H1 (cell line): ENCODE measurements around the gene BAZ1B. TPM values are rescaled to one million over a fixed set of nuclear protein-coding genes. Genes with fewer than 3 reads are reported as not detected.

Source experiments
- CTCF ChIA-PET: fragments of 300-600 bp; sonication (Branson Sonifier 250); formaldehyde crosslinking; loops from one replicate; lab custom pipeline; 2021; ENCODE audit not compliant: partially characterized antibody; lab: Charles Lee
- POLR2A ChIA-PET: fragments of 300-600 bp; sonication (Branson Sonifier 250); formaldehyde crosslinking; loops from one replicate; lab custom pipeline; 2021; ENCODE audit warnings: inconsistent platforms; ENCODE audit not compliant: partially characterized antibody; lab: Charles Lee
- DNase-seq, 2 experiments: peaks; one replicate each; pipeline versions ENCODE4 v3.0.0 to v3.0.0-alpha.2; 2010 to 2022; ENCODE audit warnings: low spot score in 2 of 2, low read depth in 1 of 2, mixed read lengths in 1 of 2
- FAIRE-seq: peaks from 2 replicates; lab custom pipeline; 2011; peaks lifted over from hg19 to GRCh38; lab: Jason Lieb, UNC
- H2AFZ ChIP-seq: 2 replicates; pipeline ENCODE4 v1.8.1; 2012; ENCODE audit warnings: low read length, inconsistent platforms
- H2AK5ac ChIP-seq: 2 replicates; pipeline ENCODE4 v1.6.1; 2013; ENCODE audit warnings: low read depth, low read length
- H2BK120ac ChIP-seq: replicated peaks from 2 replicates; pipeline ENCODE3; 2013; ENCODE audit warnings: low read depth, low read length, inconsistent platforms
- H2BK12ac ChIP-seq: 2 replicates; pipeline ENCODE4 v1.6.1; 2013; ENCODE audit warnings: low read depth, low read length
- H2BK15ac ChIP-seq: 2 replicates; pipeline ENCODE4 v1.6.1; 2013; ENCODE audit warnings: low read length
- H2BK20ac ChIP-seq: 2 replicates; pipeline ENCODE4 v1.6.1; 2013; ENCODE audit warnings: low read length
- H2BK5ac ChIP-seq: 2 replicates; pipeline ENCODE4 v1.6.1; 2013; ENCODE audit warnings: low read depth, low read length
- H3K14ac ChIP-seq: 2 replicates; pipeline ENCODE4 v1.6.1; 2013; ENCODE audit warnings: inconsistent platforms; ENCODE audit not compliant: insufficient read length
- H3K18ac ChIP-seq: 2 replicates; pipeline ENCODE4 v1.6.1; 2013; ENCODE audit warnings: low read length; ENCODE audit errors: extremely low read depth
- H3K23ac ChIP-seq: 2 replicates; pipeline ENCODE4 v1.6.1; 2013; ENCODE audit warnings: inconsistent platforms; ENCODE audit not compliant: insufficient read length
- H3K23me2 ChIP-seq: 2 replicates; pipeline ENCODE4 v1.6.1; 2013; ENCODE audit warnings: low read depth, low read length
- H3K27ac ChIP-seq: 2 replicates; pipeline ENCODE4 v1.6.1; 2011; ENCODE audit warnings: low read depth, low read length, inconsistent platforms
- H3K27me3 ChIP-seq, 4 experiments: replicated peaks in 1 of 4; 1 replicate in 1 of 4; 2 replicates in 3 of 4; pipeline versions ENCODE4 v1.6.1 to v1.8.1; 2011 to 2013; ENCODE audit warnings: low read length in 3 of 4, mild to moderate bottlenecking in 3 of 4, inconsistent platforms in 2 of 4, mixed read lengths in 2 of 4, moderate library complexity in 1 of 4; ENCODE audit not compliant: control insufficient read depth in 3 of 4, insufficient read depth in 3 of 4; ENCODE audit errors: extremely low read depth in 1 of 4
- H3K36me3 ChIP-seq, 4 experiments: 2 replicates each; pipeline versions ENCODE4 v1.6.1 to v1.8.1; 2011 to 2013; ENCODE audit warnings: mild to moderate bottlenecking in 4 of 4, low read length in 3 of 4, moderate library complexity in 2 of 4, control low read depth in 1 of 4, inconsistent platforms in 1 of 4; ENCODE audit not compliant: insufficient read depth in 4 of 4, control insufficient read depth in 2 of 4
- H3K4ac ChIP-seq: replicated peaks from 2 replicates; pipeline ENCODE3; 2013; ENCODE audit warnings: low read length, low read depth, mixed read lengths, inconsistent platforms; ENCODE audit not compliant: insufficient read length
- H3K4me1 ChIP-seq, 4 experiments: replicated peaks in 1 of 4; 1 replicate in 1 of 4; 2 replicates in 3 of 4; pipeline versions ENCODE4 v1.6.1 to v1.8.1; 2011 to 2013; ENCODE audit warnings: low read length in 3 of 4, inconsistent platforms in 2 of 4, mixed read lengths in 1 of 4; ENCODE audit not compliant: insufficient read depth in 4 of 4, control insufficient read depth in 3 of 4
- H3K4me2 ChIP-seq, 2 experiments: 2 replicates each; pipeline versions ENCODE4 v1.6.1 to v1.8.1; 2011 to 2013; ENCODE audit warnings: low read depth in 2 of 2, low read length in 2 of 2, control low read depth in 1 of 2, inconsistent platforms in 1 of 2, mild to moderate bottlenecking in 1 of 2; ENCODE audit not compliant: insufficient read depth in 1 of 2
- H3K4me3 ChIP-seq, 4 experiments: fragments of 200-600, 300-600 bp in 1 of 4; sonication (generic), shearing (Covaris generic), sonication (Bioruptor Twin) in 1 of 4; 2 replicates each; pipeline versions ENCODE4 v1.5.1 to v1.8.1; 2011 to 2016; ENCODE audit warnings: low read length in 4 of 4, low read depth in 3 of 4, control low read depth in 2 of 4, inconsistent platforms in 2 of 4, mild to moderate bottlenecking in 2 of 4, mixed read lengths in 1 of 4, moderate library complexity in 1 of 4; ENCODE audit not compliant: insufficient read depth in 2 of 4; ENCODE audit errors: extremely low read depth in 1 of 4
- H3K56ac ChIP-seq: replicated peaks from 2 replicates; pipeline ENCODE3; 2013; ENCODE audit warnings: low read depth, mild to moderate bottlenecking, mixed read lengths, low read length, inconsistent platforms; ENCODE audit not compliant: insufficient read length
- H3K79me1 ChIP-seq: 2 replicates; pipeline ENCODE4 v1.6.1; 2013; ENCODE audit warnings: low read depth, low read length, control low read depth
- H3K79me2 ChIP-seq, 2 experiments: 2 replicates each; pipeline versions ENCODE4 v1.6.1 to v1.8.1; 2012 to 2013; ENCODE audit warnings: low read length in 2 of 2, mild to moderate bottlenecking in 2 of 2, inconsistent platforms in 1 of 2; ENCODE audit not compliant: insufficient read depth in 2 of 2, control insufficient read depth in 1 of 2
- H3K9ac ChIP-seq, 4 experiments: replicated peaks in 1 of 4; 1 replicate in 1 of 4; 2 replicates in 3 of 4; pipeline versions ENCODE4 v1.6.1 to v1.8.1; 2011 to 2013; ENCODE audit warnings: low read depth in 3 of 4, low read length in 3 of 4, control low read depth in 2 of 4, mild to moderate bottlenecking in 2 of 4, moderate library complexity in 2 of 4, inconsistent platforms in 1 of 4; ENCODE audit errors: extremely low read depth in 1 of 4
- H3K9me3 ChIP-seq, 2 experiments: 2 replicates each; pipeline versions ENCODE4 v1.6.1 to v1.8.1; 2012 to 2013; ENCODE audit warnings: mild to moderate bottlenecking in 2 of 2, moderate library complexity in 2 of 2, control low read depth in 1 of 2, inconsistent platforms in 1 of 2, low read depth in 1 of 2, low read length in 1 of 2, mixed read lengths in 1 of 2; ENCODE audit not compliant: insufficient read depth in 2 of 2
- H4K20me1 ChIP-seq, 2 experiments: replicated peaks in 1 of 2; 2 replicates each; pipeline versions ENCODE3 to v1.8.1; 2011 to 2013; ENCODE audit warnings: inconsistent platforms in 2 of 2, low read length in 2 of 2, mild to moderate bottlenecking in 1 of 2; ENCODE audit not compliant: insufficient read depth in 2 of 2, control insufficient read depth in 1 of 2
- H4K5ac ChIP-seq: 2 replicates; pipeline ENCODE4 v1.6.1; 2013; ENCODE audit warnings: low read length, low read depth, mixed read lengths, inconsistent platforms; ENCODE audit not compliant: insufficient read length
- H4K8ac ChIP-seq: 2 replicates; pipeline ENCODE4 v1.8.0; 2013; ENCODE audit warnings: mild to moderate bottlenecking, moderate library complexity, low read length, inconsistent platforms; ENCODE audit not compliant: insufficient read depth; ENCODE audit errors: extremely low read depth
- H4K91ac ChIP-seq: replicated peaks from 2 replicates; pipeline ENCODE3; 2013; ENCODE audit warnings: low read length, mixed read lengths, inconsistent platforms; ENCODE audit not compliant: insufficient read length
- POU5F1 ChIP-seq: IDR thresholded peaks from 2 replicates; pipeline ENCODE4 v1.6.1; 2011; ENCODE audit warnings: low read depth, mild to moderate bottlenecking, low read length, moderate library complexity
- SIX5 ChIP-seq: IDR thresholded peaks from 2 replicates; pipeline ENCODE4 v1.6.1; 2011; ENCODE audit warnings: mild to moderate bottlenecking, low read depth, low read length
- SP2 ChIP-seq: IDR thresholded peaks from 2 replicates; pipeline ENCODE4 v1.6.1; 2012; ENCODE audit warnings: mild to moderate bottlenecking, low read length, inconsistent platforms
- WGBS, 2 experiments: shearing (Covaris generic) in 1 of 2; methylation state at CpG; one replicate each; pipeline versions ENCODE4 v1.1.6 to v1.1.7; 2013 to 2015; ENCODE audit warnings: low lambda C conversion rate in 2 of 2, mixed read lengths in 2 of 2, inconsistent platforms in 1 of 2, low coverage in 1 of 2, missing lambda C conversion rate in 1 of 2; ENCODE audit not compliant: insufficient replicate concordance in 2 of 2, insufficient coverage in 1 of 2, insufficient read length in 1 of 2; ENCODE audit errors: extremely low coverage in 1 of 2, missing lambda C conversion rate in 1 of 2; 5-methylcytosine and 5-hydroxymethylcytosine counted together
- polyA plus RNA-seq, 7 experiments: library from polyadenylated mRNA; depleted of rRNA in 3 of 7; stranded (reverse) in 5 of 7; unstranded in 2 of 7; fragments of >200 nt in 5 of 7; fragments of 200-250 nt in 2 of 7; gene quantifications; 1 replicate in 5 of 7; 2 replicates in 1 of 7; 4 replicates in 1 of 7; pipeline versions ENCODE4 v1.2.1 to v1.2.3, GENCODE V29; 2011 to 2013; ENCODE audit warnings: missing spikeins in 2 of 7, mixed read lengths in 2 of 7
- total RNA-seq: library from RNA; stranded (reverse); fragmentation: NEBNext Ultra II Directional; extraction: Animal tissue kit (Norgen Biotek cat#: 25700); gene quantifications from 2 replicates; pipeline ENCODE4 v1.2.1, GENCODE V29; 2021

The BAZ1B gene
- total and polyA plus RNA-seq, 2 of the 8 experiments (the other 6 are each of a cell fraction or from before 2014, with no cell fraction given), result 21.0 to 86.8 TPM

DNA sequence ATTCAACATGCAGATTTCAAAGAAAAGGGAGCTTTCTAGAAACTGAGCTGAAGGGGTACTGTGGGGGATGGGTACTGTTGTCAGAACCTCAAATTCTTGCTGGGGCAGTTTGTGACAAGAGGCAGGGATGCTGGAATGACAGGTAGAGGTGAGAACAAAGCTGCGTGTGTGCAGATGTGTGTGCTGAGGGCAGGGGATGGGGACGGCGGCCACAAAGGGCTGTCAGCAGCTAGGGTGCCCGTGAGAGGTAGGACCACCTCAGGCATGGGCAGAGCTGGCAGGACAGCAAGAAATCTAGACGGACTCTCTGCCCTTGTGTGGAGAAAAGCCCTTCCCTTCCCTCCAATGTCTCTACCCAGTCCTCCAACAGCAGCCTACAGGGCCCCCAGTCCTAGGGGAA, 14.4 kb upstream of the BAZ1B start:
- Histone ChIP-seq H3K9ac (peak overlapping the region in 1 of 4 experiments; percentile 18; a peak in 1 of 7 replicates), H2BK5ac (no peak overlapping the region), H3K27me3 (no peaks in the 10 kb centered on the region), H4K20me1 (peaks cover 0 to 1% of the 10 kb centered on the region in 2 experiments), H3K4me2 (no peak overlapping the region), H3K79me2 (no peaks in the 10 kb centered on the region), H3K36me3 (peaks cover 14 to 36% (median 19%) of the 10 kb centered on the region in 4 experiments; a peak in 7 of 8 replicates), H3K4ac (no peak overlapping the region), H2BK12ac (no peak overlapping the region), H3K18ac (no peak overlapping the region), H3K79me1 (no peaks in the 10 kb centered on the region), H2AFZ (no peak overlapping the region), H3K4me1 (no peaks in the 10 kb centered on the region), H3K9me3 (no peaks in the 10 kb centered on the region), H4K91ac (no peak overlapping the region), H3K56ac (no peak overlapping the region), H2AK5ac (no peak overlapping the region), H4K5ac (no peak overlapping the region), H2BK15ac (no peak overlapping the region), H3K23me2 (no peaks in the 10 kb centered on the region), H2BK20ac (no peak overlapping the region), H3K27ac (no peak overlapping the region), H2BK120ac (no peak overlapping the region), H4K8ac (no peak overlapping the region), H3K23ac (no peak overlapping the region), H3K4me3 (no peak overlapping the region), H3K14ac (no peak overlapping the region)
- FAIRE-seq, result no peak
- POLR2A ChIA-PET, result interaction anchor here (0.7 to 1.8 kb wide), 10 partner anchors 8 to 44 kb away, joined by 3 to 6 read pairs (median 4); partner anchors contain the start of gene BCL7B
- DNase-seq, result no peak
- 92% methylated on average over 5 of the region's 5 CpGs; no CpG with 5 or more reads in 1 of the 2 experiments for WGBS, 2 experiments
- CTCF ChIA-PET, result no interaction called here
- TF ChIP-seq POU5F1 (no peak), SIX5 (no peak), SP2 (no peak)
